ENCODE data around the gene TRIM50.
"Not testable (repeated sequence)": the region's sequence is repeated elsewhere in the genome, so short reads cannot be mapped to it uniquely, and the experiment has no call there.

TRIM50 gene

DNA sequence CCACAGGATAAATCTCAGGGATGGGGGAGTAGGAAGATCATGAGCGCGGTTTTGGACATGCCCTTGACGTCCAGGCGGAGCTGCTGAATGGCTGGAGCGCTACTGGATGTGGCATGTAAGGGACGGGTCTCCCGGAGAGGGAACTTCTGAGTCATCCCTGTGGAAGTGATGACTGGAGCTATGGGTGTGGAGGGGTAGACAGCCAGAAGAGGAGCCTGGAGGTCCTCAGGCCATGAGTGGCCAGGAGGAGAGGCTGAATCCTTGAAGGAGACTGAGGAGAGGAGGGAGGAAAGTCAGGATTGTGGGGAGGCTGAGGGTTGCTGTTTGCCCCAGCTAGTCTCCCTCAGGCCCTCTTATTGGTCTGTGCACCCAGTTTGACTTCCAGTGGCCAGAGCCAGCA is 16.5 kb downstream of the TRIM50 start:
- not testable (repeated sequence) for DNase-seq

DNA sequence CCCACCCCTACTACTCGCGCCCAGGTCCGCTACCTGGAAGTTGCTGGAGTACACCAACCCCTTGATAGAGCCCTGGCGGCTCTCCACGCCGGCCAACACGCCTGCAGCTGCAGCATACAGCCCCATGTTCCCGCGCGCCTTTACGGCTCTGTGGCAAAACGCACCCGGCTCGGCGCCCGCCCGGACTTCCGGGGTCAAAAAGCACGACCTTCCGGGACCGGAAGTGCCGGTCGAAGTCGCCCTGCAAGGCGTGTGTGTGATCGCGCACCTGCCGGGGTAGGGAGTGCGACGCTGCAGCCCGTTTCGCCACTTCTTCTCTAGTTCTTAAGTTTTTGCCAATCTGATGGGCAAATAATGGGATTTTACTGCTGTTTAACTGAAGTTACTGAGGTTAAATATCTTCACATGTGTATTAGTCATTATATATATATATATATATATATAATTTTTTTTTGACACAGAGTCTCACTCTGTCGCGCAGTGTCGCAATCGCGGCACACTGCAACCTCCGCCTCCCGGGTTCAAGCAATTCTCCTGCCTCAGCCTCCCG is 19.1 kb downstream of the TRIM50 start, which contains the start of gene NSUN5:
NSUN5 (minus strand) TSS at position 162 of the 550 bp plus-strand sequence; CDS start at position 126, 36 bp downstream.
- peak; percentile 90 for DNase-seq

DNA sequence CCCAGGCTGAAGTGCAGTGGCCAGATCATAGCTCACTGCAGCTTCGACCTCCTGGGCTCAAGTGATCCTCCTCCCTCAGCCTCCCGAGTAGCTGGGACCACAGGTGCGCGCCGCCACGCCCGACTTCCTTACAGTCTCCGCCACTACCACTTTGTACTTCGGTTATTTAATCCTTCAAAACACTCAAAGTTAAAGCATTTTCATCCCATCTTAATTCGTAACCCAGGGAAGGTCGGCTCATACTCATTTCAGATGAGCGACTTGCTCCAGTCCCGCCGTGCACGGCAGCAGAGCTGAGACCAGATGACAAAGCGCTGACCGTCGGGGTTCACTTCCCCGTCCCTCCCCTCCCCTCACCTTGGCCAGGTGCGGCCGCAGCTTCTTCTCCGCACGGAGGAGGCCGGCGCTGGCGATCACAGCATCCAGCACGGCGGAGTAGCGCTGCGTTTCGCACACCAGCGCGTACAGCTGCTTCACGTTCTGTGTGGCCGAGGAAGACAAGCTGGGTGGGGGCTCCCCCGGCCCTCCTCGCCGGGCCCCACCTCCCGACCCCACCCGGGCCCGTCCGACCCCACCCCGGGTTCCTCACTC is 19.7 kb downstream of the TRIM50 start:
- no peak for DNase-seq

DNA sequence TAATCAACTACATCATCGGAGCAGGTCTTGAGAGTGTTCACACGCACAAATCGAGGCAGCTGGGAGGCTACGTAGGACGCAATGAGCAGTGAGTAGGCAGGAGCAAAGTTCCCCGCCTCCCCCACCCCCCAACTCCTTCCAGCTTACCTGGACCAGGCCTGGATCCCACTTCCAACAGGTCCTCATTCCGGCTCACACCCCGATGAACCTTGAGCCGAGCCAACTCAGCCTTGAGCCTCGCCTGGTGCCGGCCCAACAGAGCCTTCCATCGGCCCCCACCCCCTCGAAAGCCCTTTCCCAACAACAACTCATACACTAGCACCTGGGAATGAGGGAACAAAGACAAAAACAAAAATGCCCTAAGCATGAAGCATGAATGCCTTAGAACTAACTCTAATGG is 20.4 kb downstream of the TRIM50 start:
- no peak for DNase-seq

DNA sequence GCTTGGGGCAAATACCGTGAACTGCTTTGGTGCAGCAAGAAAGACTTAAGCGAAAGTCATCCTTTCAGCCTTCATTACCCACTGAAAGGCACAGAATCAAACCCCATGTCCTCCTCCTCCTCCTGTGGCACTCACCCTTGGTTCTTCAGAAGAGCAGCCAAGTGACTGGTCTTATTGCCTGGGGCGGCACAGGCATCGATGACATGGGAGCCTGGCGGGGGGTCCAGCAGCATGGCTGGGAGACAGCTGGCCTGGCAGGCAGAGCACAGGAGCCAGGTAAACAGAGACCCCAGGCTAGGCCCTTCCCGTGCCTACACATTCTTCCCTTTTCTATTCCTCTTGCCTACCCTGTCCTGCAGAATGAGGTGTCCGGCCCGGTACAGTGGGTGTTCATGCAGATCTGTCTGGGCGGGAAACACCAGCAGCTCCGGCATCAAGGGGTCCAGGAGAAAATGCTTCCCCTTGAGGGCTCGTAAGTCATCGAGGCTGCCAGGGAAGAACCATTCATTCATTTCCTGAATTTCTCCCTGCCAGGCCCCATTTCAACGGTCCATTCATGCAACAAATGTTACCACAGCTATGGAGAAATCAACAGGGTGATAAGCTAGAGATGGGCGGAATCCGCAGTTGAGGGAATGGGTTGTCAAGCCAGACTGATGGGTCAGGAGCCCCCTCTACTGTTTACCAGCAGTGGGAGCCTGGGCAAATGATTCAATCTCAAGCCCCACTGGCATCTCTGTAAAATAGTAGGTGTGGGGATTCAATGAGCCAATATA is 23.1 kb downstream of the TRIM50 start:
- not testable (repeated sequence) for DNase-seq

DNA sequence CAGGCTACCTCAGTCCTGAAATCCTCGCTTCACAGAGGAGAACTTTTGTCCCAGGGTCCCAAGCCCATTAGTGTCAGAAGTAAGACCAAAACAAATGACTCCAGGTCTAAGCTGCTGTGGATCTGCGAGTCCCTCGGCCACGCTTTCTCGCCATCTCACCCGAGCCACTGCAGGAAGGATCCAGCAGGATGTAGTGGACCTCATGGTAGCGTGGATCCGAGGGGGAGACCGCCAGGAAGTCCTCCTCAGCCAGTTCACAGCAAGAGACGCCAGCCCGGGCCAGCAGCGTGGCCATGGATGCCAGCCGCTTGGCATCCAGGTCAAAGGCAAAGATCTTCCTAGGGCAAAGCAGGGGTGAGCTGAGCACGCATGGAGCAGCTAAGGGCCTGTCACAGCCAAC is 23.8 kb downstream of the TRIM50 start:
- no peak for DNase-seq

DNA sequence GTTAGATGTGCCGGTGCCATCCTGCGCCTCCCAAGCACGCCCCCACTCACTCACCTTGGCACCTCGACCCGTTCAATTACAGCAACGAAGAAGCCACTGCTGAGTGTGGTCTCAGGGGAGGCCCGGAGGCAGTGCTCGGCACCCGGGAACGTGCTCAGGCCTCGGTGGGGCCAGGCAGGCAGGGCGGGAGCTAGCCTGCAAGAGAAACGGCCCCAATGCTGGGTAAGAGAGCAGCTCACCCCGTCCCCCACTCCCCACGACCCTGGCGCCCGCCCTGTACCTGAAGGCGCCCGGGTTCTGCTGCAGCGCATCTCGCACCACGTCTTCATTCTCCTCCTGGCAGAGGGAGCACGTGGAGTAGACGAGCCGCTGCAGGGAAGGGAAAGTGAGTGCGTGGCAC is 24.3 kb downstream of the TRIM50 start:
- DNase-seq = no peak

DNA sequence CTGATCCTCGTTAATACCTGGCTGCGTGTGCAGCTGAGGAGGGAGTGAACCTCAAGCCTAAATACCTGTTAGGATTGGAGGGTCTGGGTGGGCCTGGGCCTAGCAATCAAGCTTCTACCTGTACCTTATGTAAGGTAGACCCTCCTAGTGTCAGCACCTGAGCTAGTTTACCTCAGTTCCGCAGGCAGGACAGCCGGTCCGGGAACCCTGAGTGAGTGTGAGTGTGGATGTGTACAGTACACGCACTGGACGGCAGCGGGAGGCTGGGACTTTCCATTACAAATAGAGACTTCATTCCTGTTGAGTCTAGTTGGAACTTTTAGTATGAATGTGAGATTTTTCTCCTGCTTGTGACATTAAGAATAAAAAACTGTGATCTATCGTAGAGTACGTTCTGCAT is 25.0 kb downstream of the TRIM50 start:
- DNase-seq = not testable (repeated sequence)

DNA sequence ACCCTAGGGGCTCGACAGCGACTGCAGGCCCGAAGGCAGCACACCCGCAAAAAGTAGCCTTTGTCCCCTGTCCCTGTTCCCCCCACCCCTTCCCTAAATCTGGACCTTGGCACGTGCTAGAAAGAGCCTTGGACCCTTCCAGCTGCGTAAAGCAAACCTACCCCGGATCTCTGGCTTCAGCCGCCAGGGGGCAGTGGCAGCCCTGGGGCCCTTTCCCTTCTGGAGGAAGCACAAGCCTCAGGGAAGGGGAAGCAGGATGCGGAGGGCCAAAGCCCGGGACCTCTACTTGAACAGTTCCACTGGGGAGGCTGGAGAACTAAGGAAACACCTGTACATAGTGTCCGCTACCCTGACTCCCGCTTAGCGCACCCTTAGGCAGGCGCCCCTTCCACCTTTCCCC is 26.8 kb downstream of the TRIM50 start:
- DNase-seq = not testable (repeated sequence)

DNA sequence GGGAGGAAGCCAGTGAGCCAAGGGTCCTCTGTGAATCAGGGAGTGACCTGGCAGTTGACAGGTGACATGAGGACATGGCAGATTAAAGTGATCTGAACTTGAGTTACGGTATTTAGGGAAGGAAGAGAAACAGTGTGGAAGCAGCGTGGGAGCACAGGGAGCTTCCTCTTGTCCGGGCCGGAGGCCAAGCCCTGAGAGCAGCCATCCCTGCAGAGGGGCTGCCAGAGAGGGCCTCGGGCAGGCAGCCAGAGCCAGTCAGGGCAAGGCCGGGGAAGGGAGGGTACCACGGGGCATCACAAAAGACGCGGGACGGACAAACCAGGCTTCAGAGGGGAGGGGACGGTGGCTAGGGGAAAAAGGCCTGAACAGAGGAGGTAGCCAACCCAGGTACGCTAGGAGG is 28.1 kb downstream of the TRIM50 start:
- DNase-seq = not testable (repeated sequence)

DNA sequence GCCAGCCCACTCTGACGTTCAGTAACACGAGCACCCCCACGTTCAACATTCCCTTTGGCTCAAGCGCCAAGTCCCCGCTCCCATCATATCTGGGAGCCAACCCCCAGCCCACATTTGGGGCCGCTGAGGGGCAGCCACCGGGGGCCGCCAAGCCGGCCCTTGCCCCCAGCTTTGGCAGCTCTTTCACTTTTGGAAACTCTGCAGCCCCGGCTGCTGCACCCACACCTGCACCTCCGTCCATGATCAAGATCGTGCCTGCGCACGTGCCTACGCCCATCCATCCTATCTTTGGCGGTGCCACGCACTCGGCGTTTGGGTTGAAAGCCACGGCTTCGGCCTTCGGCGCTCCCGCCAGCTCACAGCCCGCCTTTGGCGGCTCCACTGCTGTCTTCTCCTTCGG is 30.2 kb downstream of the TRIM50 start:
- not testable (repeated sequence) for DNase-seq

DNA sequence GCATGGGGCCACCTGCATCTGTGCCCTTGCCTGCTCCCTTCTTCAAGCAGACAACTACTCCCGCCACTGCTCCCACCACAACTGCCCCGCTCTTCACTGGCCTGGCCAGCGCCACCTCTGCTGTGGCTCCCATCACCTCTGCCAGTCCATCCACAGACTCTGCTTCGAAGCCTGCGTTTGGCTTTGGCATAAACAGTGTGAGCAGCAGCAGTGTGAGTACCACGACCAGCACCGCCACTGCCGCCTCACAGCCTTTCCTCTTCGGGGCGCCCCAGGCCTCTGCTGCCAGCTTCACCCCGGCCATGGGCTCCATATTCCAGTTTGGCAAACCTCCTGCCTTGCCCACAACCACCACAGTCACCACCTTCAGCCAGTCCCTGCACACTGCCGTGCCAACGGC is 30.6 kb downstream of the TRIM50 start:
- DNase-seq = not testable (repeated sequence)

DNA sequence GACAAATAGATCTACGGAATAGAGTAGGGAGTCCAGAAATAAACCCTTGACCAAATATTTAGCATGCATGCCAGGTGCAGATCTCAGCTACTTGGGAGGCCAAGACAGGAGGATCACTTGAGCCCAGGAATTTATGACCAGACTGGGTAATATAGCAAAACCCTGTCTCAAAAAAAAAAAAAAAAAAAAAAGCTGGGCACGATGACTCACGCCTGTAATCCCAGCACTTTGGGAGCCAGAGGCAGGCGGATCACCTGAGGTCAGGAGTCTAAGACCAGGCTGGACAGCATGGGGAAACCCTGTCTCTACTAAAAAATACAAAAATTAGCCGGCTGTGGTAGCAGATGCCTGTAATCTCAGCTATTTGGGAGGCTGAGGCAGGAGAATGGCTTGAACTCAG is 50.7 kb downstream of the TRIM50 start:
- not testable (repeated sequence) for DNase-seq

DNA sequence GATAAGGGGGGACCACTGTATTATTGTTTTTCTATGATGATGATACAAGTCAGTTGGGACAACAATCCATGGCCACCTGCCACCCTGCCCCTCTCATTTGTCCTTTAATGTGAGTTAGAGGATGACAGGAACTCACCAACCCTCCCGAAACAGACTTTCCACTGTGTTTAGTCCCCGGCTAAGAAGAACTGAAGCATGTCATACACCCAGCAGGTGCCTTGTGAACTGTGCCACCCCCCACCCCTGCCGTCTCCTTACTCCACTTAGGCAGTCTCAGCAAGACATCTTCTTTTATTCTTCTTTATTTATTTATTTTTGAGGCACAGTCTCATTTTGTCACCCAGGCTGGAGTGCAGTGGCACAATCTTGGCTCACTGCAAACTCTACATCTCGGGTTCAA is 60.1 kb downstream of the TRIM50 start:
- DNase-seq = not testable (repeated sequence)

DNA sequence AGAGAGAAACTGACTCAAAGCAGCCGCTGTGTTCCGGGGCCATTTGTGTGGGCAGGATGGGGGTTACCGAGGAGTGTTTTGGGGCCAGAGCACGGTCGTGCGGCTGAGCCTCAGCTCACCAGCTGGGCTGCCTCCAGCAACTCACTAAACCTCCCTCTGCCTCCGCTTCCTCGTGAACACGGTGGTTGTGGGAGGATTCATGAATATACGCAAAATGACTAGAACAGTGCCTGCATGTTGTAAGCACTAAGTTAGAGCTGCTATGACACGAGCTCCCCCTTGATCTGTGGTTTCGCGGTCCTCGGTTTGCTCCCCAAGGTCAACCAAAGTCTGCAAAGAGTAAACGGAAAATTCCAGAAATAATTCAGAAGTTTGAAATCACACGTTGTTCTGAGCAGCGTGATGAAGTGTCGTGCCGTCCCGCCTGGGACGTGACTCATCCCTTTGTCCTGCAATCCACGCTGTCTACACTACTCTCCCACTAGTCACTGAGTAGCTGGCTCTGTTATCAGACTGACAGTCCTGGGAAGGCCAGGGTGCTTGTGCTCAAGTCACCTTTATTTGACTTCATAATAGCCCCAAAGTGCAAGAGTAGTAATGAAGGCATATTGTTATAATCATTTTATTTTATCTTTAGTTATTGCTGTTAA is 61.0 kb downstream of the TRIM50 start:
- DNase-seq = not testable (repeated sequence)

Data from CD4-positive, alpha-beta T cell treated with Interleukin-10 for 1 hour (primary cell).